DND-41 (cell line): ENCODE measurements around the gene PRPH2.
"Not testable (repeated sequence)": the region's sequence is repeated elsewhere in the genome, so short reads cannot be mapped to it uniquely, and the experiment has no call there.

Experiments used
- CTCF ChIP-seq: IDR thresholded peaks from 2 replicates; pipeline ENCODE4 v1.5.1; 2012; ENCODE audit warnings: borderline replicate concordance, low read length, moderate library complexity, mild to moderate bottlenecking; ENCODE audit not compliant: poor library complexity, severe bottlenecking; ENCODE audit errors: extremely low read depth
- EZH2 ChIP-seq: IDR thresholded peaks from 3 replicates; pipeline ENCODE4 v1.6.1; 2012; ENCODE audit warnings: borderline replicate concordance, low read depth, mild to moderate bottlenecking, moderate library complexity, low read length, inconsistent platforms; ENCODE audit not compliant: severe bottlenecking

DNA sequence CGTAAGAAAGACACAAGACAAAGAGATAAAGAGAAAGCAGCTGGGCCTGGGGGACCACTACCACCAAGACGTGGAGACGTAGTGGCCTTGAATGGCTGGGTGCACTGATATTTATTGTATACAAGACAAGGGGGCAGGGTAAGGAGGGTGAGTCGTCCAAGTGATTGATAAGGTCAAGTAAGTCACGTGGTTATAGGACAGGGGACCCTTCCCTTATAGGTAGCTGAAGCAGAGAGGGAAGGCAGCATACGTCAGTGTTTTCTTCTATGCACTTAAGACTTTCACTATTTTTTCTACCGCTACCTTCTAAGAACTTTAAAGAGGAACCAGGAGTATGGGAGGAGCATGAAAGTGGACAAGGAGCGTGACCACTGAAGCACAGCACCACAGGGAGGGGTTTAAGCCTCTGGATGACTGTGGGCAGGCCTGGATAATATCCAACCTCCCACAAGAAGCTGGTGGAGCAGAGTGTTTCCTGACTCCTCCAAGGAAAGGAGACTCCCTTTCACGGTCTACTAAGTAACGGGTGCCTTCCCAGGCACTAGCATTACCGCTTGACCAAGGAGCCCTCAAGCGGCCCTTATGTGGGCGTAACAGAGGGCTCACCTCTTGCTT is 11.6 kb upstream of the PRPH2 start:
- TF ChIP-seq CTCF, EZH2: not testable (repeated sequence)
